Prostate gland (tissue), 2 donors: ENCODE measurements around the gene RNF157. TPM values are rescaled to one million over a fixed set of nuclear protein-coding genes. Genes with fewer than 3 reads are reported as not detected.
"Not testable (repeated sequence)": the region's sequence is repeated elsewhere in the genome, so short reads cannot be mapped to it uniquely, and the experiment has no call there.

Experiments
- DNase-seq: peaks from one replicate; pipeline ENCODE4 v3.0.0-alpha.2; 2019; ENCODE audit warnings: low spot score
- H3K27ac ChIP-seq, 2 donors: fragments of 200-600 bp; sonication (generic); 2 replicates each; pipeline ENCODE4 v1.5.1; 2017 to 2019
- H3K27me3 ChIP-seq: fragments of 200-600 bp; sonication (generic); replicated peaks from 2 replicates; pipeline ENCODE4 v1.5.1; 2019; ENCODE audit not compliant: insufficient read depth
- H3K36me3 ChIP-seq, 2 donors: fragments of 200-600 bp; sonication (generic); 1 replicate in 1 of 2; 2 replicates in 1 of 2; pipeline versions ENCODE4 v1.5.1 to v1.8.1; 2017 to 2019
- H3K4me1 ChIP-seq: fragments of 200-600 bp; sonication (generic); replicated peaks from 2 replicates; pipeline ENCODE4 v1.5.1; 2019
- H3K4me3 ChIP-seq, 2 donors: fragments of 200-600 bp; sonication (generic); 2 replicates each; pipeline ENCODE4 v1.5.1; 2017 to 2019
- H3K9me3 ChIP-seq: fragments of 200-600 bp; sonication (generic); 2 replicates; pipeline ENCODE4 v1.5.1; 2017
- POLR2A ChIP-seq: fragments of 450-650 bp; IDR thresholded peaks from one replicate; pipeline ENCODE4 v1.6.1; 2016; ENCODE audit warnings: antibody characterized with exemption, mild to moderate bottlenecking
- POLR2AphosphoS5 ChIP-seq: sonication (generic); formaldehyde crosslinking; IDR thresholded peaks from one replicate; pipeline ENCODE4 v1.6.1; 2017; ENCODE audit warnings: antibody characterized with exemption
- WGBS: methylation state at CpG from one replicate; pipeline ENCODE4 v1.1.5; 2018; 5-methylcytosine and 5-hydroxymethylcytosine counted together
- intact Hi-C: fragments of 100-400 bp; cut with DNase I; formaldehyde crosslinking; loops from one replicate; pipeline ENCODE4 v1.14.2; 2022
- total RNA-seq, 2 donors: library from RNA; depleted of rRNA; stranded (reverse); fragments of >200 nt; gene quantifications; one replicate each; pipeline ENCODE4 v1.1.0, GENCODE V29; 2016
- TF ChIP-seq, protein P1 (sequence below), 4 experiments: fragments of 200-600 bp in 2 of 4; fragments of 450-650 bp in 2 of 4; sonication (generic) in 2 of 4; IDR thresholded peaks; 1 replicate in 3 of 4; 2 replicates in 1 of 4; pipeline ENCODE4 v1.5.1; 2016 to 2019; ENCODE audit warnings: antibody characterized with exemption in 4 of 4, mild to moderate bottlenecking in 2 of 4, moderate library complexity in 2 of 4

RNF157 gene
- total RNA-seq, 2 donors from 2014 or later = 1.6 to 47.5 TPM

DNA sequence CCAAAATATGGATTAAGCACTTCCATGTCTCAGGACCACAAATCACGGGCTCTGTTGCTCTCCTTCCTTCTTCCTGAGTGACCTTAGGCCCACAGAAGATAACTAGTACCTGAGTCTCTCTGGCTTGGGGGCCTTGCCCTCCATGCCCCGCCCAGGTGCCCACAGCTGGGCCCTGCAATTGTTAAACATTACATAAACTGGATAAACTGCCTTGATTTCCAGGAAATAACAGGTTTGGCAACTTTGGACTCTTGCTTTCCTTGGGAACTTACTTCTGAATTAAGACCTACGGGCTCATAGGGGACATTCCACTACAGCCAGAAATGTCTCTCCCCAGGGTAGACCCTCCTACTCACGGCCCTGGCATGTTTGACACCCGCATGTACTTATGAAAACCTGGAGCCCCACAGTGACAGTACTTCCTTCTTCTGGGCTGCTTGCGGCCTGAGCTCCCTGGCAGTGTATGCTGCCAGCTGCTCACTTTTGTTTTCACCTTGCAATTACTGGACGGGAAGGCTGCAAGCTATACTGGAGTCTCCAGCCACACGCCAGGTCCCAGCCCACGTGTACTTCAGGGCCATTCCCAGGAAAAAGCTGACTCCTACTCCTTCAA, 22.5 kb upstream of the RNF157 start:
- TF ChIP-seq POLR2A = peak; percentile 44
- TF ChIP-seq, protein P1, sequence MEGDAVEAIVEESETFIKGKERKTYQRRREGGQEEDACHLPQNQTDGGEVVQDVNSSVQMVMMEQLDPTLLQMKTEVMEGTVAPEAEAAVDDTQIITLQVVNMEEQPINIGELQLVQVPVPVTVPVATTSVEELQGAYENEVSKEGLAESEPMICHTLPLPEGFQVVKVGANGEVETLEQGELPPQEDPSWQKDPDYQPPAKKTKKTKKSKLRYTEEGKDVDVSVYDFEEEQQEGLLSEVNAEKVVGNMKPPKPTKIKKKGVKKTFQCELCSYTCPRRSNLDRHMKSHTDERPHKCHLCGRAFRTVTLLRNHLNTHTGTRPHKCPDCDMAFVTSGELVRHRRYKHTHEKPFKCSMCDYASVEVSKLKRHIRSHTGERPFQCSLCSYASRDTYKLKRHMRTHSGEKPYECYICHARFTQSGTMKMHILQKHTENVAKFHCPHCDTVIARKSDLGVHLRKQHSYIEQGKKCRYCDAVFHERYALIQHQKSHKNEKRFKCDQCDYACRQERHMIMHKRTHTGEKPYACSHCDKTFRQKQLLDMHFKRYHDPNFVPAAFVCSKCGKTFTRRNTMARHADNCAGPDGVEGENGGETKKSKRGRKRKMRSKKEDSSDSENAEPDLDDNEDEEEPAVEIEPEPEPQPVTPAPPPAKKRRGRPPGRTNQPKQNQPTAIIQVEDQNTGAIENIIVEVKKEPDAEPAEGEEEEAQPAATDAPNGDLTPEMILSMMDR (IDR thresholded peaks at IDR 0.05) = no peak
- peak; percentile 81 for TF ChIP-seq POLR2AphosphoS5
- peaks cover 23% of the 10 kb centered on the region for H3K4me1 ChIP-seq
- intact Hi-C loops = no loop called here
- peak overlapping the region; percentile 93 to 95 for H3K27ac ChIP-seq
- H3K27me3 ChIP-seq = no peaks in the 10 kb centered on the region
- H3K36me3 ChIP-seq = no peaks in the 10 kb centered on the region
- peak; percentile 71 for DNase-seq
- WGBS = 37% methylated on average over 9 of the region's 9 CpGs
- H3K4me3 ChIP-seq = no peak overlapping the region
- no peaks in the 10 kb centered on the region for H3K9me3 ChIP-seq

DNA sequence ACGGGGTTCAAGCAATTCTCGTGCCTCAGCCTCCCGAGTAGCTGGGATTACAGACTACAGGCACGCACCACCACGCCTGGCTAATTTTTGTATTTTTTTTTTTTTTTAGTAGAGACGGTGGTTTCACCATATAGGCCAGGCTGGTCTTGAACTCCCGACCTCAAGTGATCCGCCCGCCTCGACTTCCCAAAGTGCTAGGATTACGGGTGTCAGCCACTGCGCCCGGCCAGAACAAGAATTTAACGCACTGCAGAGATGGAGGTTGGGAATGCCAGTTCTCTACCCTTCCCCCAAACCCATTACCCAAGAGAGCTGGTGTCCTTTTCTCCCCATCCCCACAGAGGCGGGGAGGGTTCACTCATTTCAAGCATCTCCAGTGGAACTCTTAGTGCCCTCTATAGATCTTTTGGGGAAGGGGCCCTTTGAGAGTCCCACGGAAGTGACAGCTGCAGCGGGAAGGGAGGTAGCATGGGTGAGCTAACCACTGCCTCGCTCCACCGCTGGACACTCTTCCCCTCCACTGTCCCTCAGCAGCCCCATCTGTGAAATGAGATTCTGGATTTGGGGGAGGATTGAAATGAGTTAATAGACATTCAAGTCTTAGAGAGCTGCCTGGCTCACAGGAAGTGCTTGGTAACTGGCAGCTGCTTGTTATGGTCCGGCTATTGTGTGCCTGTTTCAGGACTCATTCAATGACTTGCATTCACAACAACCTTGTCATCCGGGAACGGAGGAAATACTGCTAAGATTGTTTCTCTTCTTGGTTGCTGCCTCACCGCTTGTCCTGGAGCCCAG, 21.3 kb upstream of the RNF157 start:
- WGBS = 90% methylated on average over 23 of the region's 23 CpGs
- Histone ChIP-seq H3K4me1 (peaks cover 16% of the 10 kb centered on the region), H3K9me3 (no peaks in the 10 kb centered on the region), H3K4me3 (no peak overlapping the region), H3K27me3 (no peaks in the 10 kb centered on the region), H3K27ac (peak overlapping the region; percentile 93 to 95), H3K36me3 (no peaks in the 10 kb centered on the region)
- intact Hi-C loops = no loop called here
- no peak for DNase-seq
- TF ChIP-seq POLR2A (no peak), POLR2AphosphoS5 (no peak)
- TF ChIP-seq, protein P1 (IDR thresholded peaks at IDR 0.05) = no peak

DNA sequence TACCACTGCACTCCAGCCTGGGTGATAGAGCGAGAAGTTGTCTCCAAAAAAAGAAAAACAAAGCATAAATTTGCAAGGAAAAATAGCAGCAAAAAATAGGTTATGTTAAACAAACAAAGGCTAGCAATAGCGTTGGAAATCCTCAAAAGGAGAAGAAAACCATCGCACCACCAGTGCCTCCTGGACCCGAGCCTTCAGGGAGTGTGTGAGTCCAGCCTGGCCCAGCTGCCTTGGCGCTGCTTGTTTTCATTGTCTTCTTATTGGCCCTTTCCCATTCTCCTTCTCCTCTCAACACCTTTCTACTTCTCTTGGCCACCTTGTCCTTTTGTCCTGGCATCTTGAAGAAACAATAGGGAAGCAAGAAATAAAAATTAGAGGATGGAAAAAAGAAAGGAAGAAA, 20.4 kb upstream of the RNF157 start:
- TF ChIP-seq, protein P1 (IDR thresholded peaks at IDR 0.05) = no peak
- no peak for TF ChIP-seq POLR2A
- TF ChIP-seq POLR2AphosphoS5 = no peak
- H3K36me3 ChIP-seq = no peaks in the 10 kb centered on the region

DNA sequence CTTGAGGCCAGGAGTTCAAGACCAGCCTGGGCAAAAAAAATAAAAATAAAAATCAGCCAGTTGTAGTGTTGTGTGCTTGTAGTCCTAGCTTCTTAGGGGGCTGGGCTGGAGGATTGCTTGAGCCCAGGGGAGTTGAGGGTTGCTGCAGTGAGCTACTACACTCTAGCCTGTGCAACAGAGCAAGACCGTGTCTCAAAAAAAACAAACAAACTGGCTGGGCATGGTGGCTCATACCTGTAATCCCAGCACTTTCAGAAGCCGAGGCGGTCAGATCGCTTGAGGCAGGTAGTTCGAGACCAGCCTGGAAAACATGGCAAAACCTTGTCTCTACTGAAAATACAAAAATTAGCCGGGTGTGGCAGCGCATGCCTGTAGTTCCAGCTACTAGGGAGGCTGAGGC, 19.9 kb upstream of the RNF157 start:
- H3K9me3 ChIP-seq = no peaks in the 10 kb centered on the region
- H3K27ac ChIP-seq = no peak overlapping the region
- H3K27me3 ChIP-seq = no peaks in the 10 kb centered on the region
- intact Hi-C loops = no loop called here
- DNase-seq = no peak
- no peaks in the 10 kb centered on the region for H3K36me3 ChIP-seq
- 90% methylated on average over 3 of the region's 7 CpGs for WGBS
- peaks cover 16% of the 10 kb centered on the region for H3K4me1 ChIP-seq
- TF ChIP-seq POLR2A (no peak), POLR2AphosphoS5 (no peak)
- TF ChIP-seq, protein P1 (IDR thresholded peaks at IDR 0.05) = no peak
- H3K4me3 ChIP-seq = no peak overlapping the region

More for the DNA sequence above, 20.4 kb upstream of the RNF157 start:
- DNase-seq = no peak
- Histone ChIP-seq H3K27ac (no peak overlapping the region), H3K4me1 (peaks cover 16% of the 10 kb centered on the region), H3K9me3 (no peaks in the 10 kb centered on the region), H3K4me3 (no peak overlapping the region), H3K27me3 (no peaks in the 10 kb centered on the region)
- 77% methylated on average over 5 of the region's 5 CpGs for WGBS
- intact Hi-C loops = no loop called here

DNA sequence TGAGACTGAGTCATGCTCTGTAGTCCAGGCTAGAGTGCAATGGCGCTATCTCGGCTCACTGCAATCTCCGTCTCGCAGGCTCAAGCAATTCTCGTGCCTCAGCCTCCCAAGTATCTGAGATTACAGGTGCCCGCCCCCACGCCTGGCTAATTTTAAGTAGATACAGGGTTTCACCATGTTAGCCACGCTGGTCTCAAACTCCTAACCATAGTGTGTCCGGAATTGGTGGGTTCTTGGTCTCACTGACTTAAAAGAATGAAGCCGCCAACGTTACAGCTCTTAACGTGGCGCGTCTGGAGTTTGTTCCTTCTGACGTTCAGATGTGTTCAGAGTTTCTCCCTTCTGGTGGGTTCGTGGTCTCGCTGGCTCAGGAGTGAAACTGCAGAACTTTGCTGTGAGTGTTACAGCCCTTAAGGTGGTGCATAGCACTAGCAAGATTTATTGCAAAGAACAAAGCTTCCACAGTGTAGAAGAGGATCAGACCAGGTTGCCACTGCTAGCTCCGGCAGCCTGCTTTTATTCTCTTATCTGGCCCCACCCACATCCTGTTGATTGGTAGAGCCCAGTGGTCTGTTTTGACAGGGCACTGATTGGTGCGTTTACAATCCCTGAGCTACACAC, 16.2 kb upstream of the RNF157 start:
- DNase-seq, H3K27ac ChIP-seq, intact Hi-C loops, H3K36me3 ChIP-seq, H3K4me3 ChIP-seq, H3K4me1 ChIP-seq, H3K9me3 ChIP-seq, H3K27me3 ChIP-seq: not testable (repeated sequence)
- 86% methylated on average over 19 of the region's 19 CpGs for WGBS
